DMS153 treated with DMSO at 0.1 percent for 48 hours (cell line): ENCODE data around the gene RBBP8.

Source experiments
- DNase-seq: peaks from one replicate; lab custom pipeline; 2025; ENCODE audit not compliant: unreplicated experiment; lab: John Stamatoyannopoulos, UW

RBBP8 gene

GRCh38 chr18:23059541-23060465 lies 126.7 kb downstream of the RBBP8 start:
- no peak for DNase-seq

GRCh38 chr18:23062011-23062410 lies 128.9 kb downstream of the RBBP8 start:
- DNase-seq = no peak

- DNase-seq = no peak
Measured at GRCh38 chr18:23063502-23063901, 130.4 kb downstream of the RBBP8 start.

- no peak for DNase-seq
Measured at GRCh38 chr18:23065234-23065806, 132.2 kb downstream of the RBBP8 start.

- DNase-seq = no peak
Measured at GRCh38 chr18:23066060-23066459, 132.9 kb downstream of the RBBP8 start.

GRCh38 chr18:23066504-23067039 lies 133.4 kb downstream of the RBBP8 start:
- DNase-seq = no peak

- no peak for DNase-seq
Measured at GRCh38 chr18:23067236-23067635, 134.1 kb downstream of the RBBP8 start.

- DNase-seq = no peak
Measured at GRCh38 chr18:23068011-23068410, 134.9 kb downstream of the RBBP8 start.

GRCh38 chr18:23068570-23069310 lies 135.6 kb downstream of the RBBP8 start:
- DNase-seq = no peak

GRCh38 chr18:23069481-23069880 lies 136.4 kb downstream of the RBBP8 start:
- DNase-seq = no peak

- no peak for DNase-seq
Measured at GRCh38 chr18:23069898-23070297, 136.8 kb downstream of the RBBP8 start.

- no peak for DNase-seq
Measured at GRCh38 chr18:23071285-23071684, 138.2 kb downstream of the RBBP8 start.

- no peak for DNase-seq
Measured at GRCh38 chr18:23072079-23072478, 139.0 kb downstream of the RBBP8 start.

GRCh38 chr18:23073996-23074606 lies 141.0 kb downstream of the RBBP8 start:
- no peak for DNase-seq
